ENCODE results near the gene EFNB2. TPM values are rescaled to one million over a fixed set of nuclear protein-coding genes. Genes with fewer than 3 reads are reported as not detected.

The EFNB2 gene
- polyA plus RNA-seq, 3 donors = not detected

- Histone ChIP-seq H3K4me2 (replicated peaks; ENCODE audit: extremely low read depth, low read length, poor library complexity, severe bottlenecking) (no peak overlapping the region), H3K27me3 (ENCODE audit: control insufficient read depth in 2 of 2, insufficient read depth in 2 of 2, low read length in 2 of 2) (no peaks in the 10 kb centered on the region), H3K79me2 (ENCODE audit: insufficient read depth, low read length) (peaks cover 100% of the 10 kb centered on the region), H3K4me3 (replicated peaks in 1 of 3; ENCODE audit: low read depth in 2 of 3, low read length in 3 of 3) (no peak overlapping the region), H4K20me1 (ENCODE audit: insufficient read depth, low read length) (peaks cover 100% of the 10 kb centered on the region), H3K4me1 (ENCODE audit: control insufficient read depth in 1 of 2, insufficient read depth in 2 of 2, low read length in 2 of 2) (peaks cover 22 to 25% of the 10 kb centered on the region in 2 donors), H2AFZ (ENCODE audit: insufficient read depth, low read depth, low read length, poor library complexity, severe bottlenecking) (no peak overlapping the region), H3K9me3 (replicated peaks in 1 of 2; ENCODE audit: control insufficient read depth in 1 of 2, insufficient read depth in 1 of 2, low read length in 2 of 2) (no peaks in the 10 kb centered on the region), H3K27ac (ENCODE audit: low read depth in 1 of 2, low read length in 2 of 2) (no peak overlapping the region), H3K36me3 (replicated peaks in 1 of 2; ENCODE audit: control insufficient read depth in 1 of 2, insufficient read depth in 2 of 2, low read length in 2 of 2) (peaks cover 31 to 34% of the 10 kb centered on the region in 2 donors), H3K9ac (ENCODE audit: insufficient read depth, low read length, poor library complexity, severe bottlenecking) (no peak overlapping the region)
- H3K4me3 Mint-ChIP-seq = no peak overlapping the region
- peak overlapping the region in 2 of 7 donors; percentile 21 to 41 for H3K27ac Mint-ChIP-seq
- peaks cover 42% of the 10 kb centered on the region for H3K4me1 Mint-ChIP-seq
- peaks cover 27 to 28% of the 10 kb centered on the region in 2 donors for H3K36me3 Mint-ChIP-seq
- no peaks in the 10 kb centered on the region for H3K9me3 Mint-ChIP-seq
- WGBS (ENCODE audit: insufficient coverage) = 58% methylated on average over 4 of the region's 6 CpGs
- no peaks in the 10 kb centered on the region for H3K27me3 Mint-ChIP-seq (ENCODE audit: low read depth in 3 of 3)
- no peak for TF ChIP-seq CTCF (IDR thresholded peaks at IDR 0.05)
- no peak for DNase-seq
- intact Hi-C loops (cut with micrococcal nuclease) = no loop called here
These were observed 26.2 kb upstream of the EFNB2 start for GRCh38 chr13:106561551-106562170.

GRCh38 chr13:106560821-106561220, 25.4 kb upstream of the EFNB2 start:
- Histone ChIP-seq H3K79me2 (ENCODE audit: insufficient read depth, low read length) (peaks cover 100% of the 10 kb centered on the region), H3K36me3 (replicated peaks in 1 of 2; ENCODE audit: control insufficient read depth in 1 of 2, insufficient read depth in 2 of 2, low read length in 2 of 2) (peaks cover 39 to 42% of the 10 kb centered on the region in 2 donors), H3K27me3 (ENCODE audit: control insufficient read depth in 2 of 2, insufficient read depth in 2 of 2, low read length in 2 of 2) (no peaks in the 10 kb centered on the region), H3K9ac (ENCODE audit: insufficient read depth, low read length, poor library complexity, severe bottlenecking) (no peak overlapping the region), H3K27ac (ENCODE audit: low read depth in 1 of 2, low read length in 2 of 2) (no peak overlapping the region), H3K9me3 (replicated peaks in 1 of 2; ENCODE audit: control insufficient read depth in 1 of 2, insufficient read depth in 1 of 2, low read length in 2 of 2) (no peaks in the 10 kb centered on the region), H3K4me1 (ENCODE audit: control insufficient read depth in 1 of 2, insufficient read depth in 2 of 2, low read length in 2 of 2) (peaks cover 14 to 16% of the 10 kb centered on the region in 2 donors), H3K4me2 (replicated peaks; ENCODE audit: extremely low read depth, low read length, poor library complexity, severe bottlenecking) (no peak overlapping the region), H4K20me1 (ENCODE audit: insufficient read depth, low read length) (peaks cover 100% of the 10 kb centered on the region), H3K4me3 (replicated peaks in 1 of 3; ENCODE audit: low read depth in 2 of 3, low read length in 3 of 3) (no peak overlapping the region), H2AFZ (ENCODE audit: insufficient read depth, low read depth, low read length, poor library complexity, severe bottlenecking) (no peak overlapping the region)
- Mint-ChIP-seq H3K36me3 (peaks cover 34 to 37% of the 10 kb centered on the region in 2 donors), H3K9me3 (no peaks in the 10 kb centered on the region), H3K27me3 (ENCODE audit: low read depth in 3 of 3) (no peaks in the 10 kb centered on the region), H3K4me3 (no peak overlapping the region), H3K4me1 (peaks cover 33% of the 10 kb centered on the region), H3K27ac (peak overlapping the region in 1 of 7 donors; percentile 28)
- TF ChIP-seq CTCF (IDR thresholded peaks at IDR 0.05) = no peak
- intact Hi-C loops (cut with micrococcal nuclease) = no loop called here
- DNase-seq = no peak
- 71% methylated on average over 1 of the region's 1 CpG for WGBS (ENCODE audit: insufficient coverage)

All from CD14-positive monocyte (primary cell).